Suprapubic skin (tissue), 4 donors: ENCODE data around the gene ADD2. TPM values are rescaled to one million over a fixed set of nuclear protein-coding genes. Genes with fewer than 3 reads are reported as not detected.

Experiments used
- DNase-seq, 2 donors: peaks; one replicate each; pipeline ENCODE4 v3.0.0-alpha.2; 2019; ENCODE audit warnings: low spot score in 2 of 2
- H3K27ac ChIP-seq: fragments of 200-600 bp; sonication (generic); one replicate; pipeline ENCODE4 v1.5.1; 2019
- H3K27me3 ChIP-seq: fragments of 200-600 bp; sonication (generic); one replicate; pipeline ENCODE4 v1.5.1; 2019
- H3K36me3 ChIP-seq: fragments of 200-600 bp; sonication (generic); one replicate; pipeline ENCODE4 v1.5.1; 2019
- H3K4me1 ChIP-seq: fragments of 200-600 bp; sonication (generic); one replicate; pipeline ENCODE4 v1.5.1; 2019
- H3K4me3 ChIP-seq: fragments of 200-600 bp; sonication (generic); one replicate; pipeline ENCODE4 v1.5.1; 2019; ENCODE audit warnings: mild to moderate bottlenecking
- H3K9me3 ChIP-seq: fragments of 200-600 bp; sonication (generic); one replicate; pipeline ENCODE4 v1.5.1; 2019
- EP300 ChIP-seq: sonication (generic); formaldehyde crosslinking; IDR thresholded peaks from one replicate; pipeline ENCODE4 v1.6.1; 2017; ENCODE audit warnings: antibody characterized with exemption
- POLR2A ChIP-seq, 2 donors: fragments of 450-650 bp; IDR thresholded peaks; one replicate each; pipeline ENCODE4 v1.6.1; 2017; ENCODE audit warnings: antibody characterized with exemption in 2 of 2, mild to moderate bottlenecking in 2 of 2, moderate library complexity in 2 of 2
- POLR2AphosphoS5 ChIP-seq, 3 donors: sonication (generic); formaldehyde crosslinking; IDR thresholded peaks; one replicate each; pipeline ENCODE4 v1.6.1; 2017; ENCODE audit warnings: antibody characterized with exemption in 3 of 3
- WGBS: methylation state at CpG from one replicate; pipeline ENCODE4 v1.1.5; 2018; 5-methylcytosine and 5-hydroxymethylcytosine counted together
- total RNA-seq, 4 donors: library from RNA; depleted of rRNA; stranded (reverse); fragments of >200 nt; gene quantifications; one replicate each; pipeline ENCODE4 v1.1.0, GENCODE V29; 2016
- TF ChIP-seq, protein P1 (sequence below), 2 donors: fragments of 200-600 bp in 1 of 2; fragments of 450-650 bp in 1 of 2; sonication (generic) in 1 of 2; IDR thresholded peaks; one replicate each; pipeline ENCODE4 v1.5.1; 2016 to 2019; ENCODE audit warnings: antibody characterized with exemption in 2 of 2, mild to moderate bottlenecking in 1 of 2, moderate library complexity in 1 of 2

ADD2 gene
- total RNA-seq, 4 donors from 2014 or later: 1.4 to 2.3 (median 1.5) TPM

DNA sequence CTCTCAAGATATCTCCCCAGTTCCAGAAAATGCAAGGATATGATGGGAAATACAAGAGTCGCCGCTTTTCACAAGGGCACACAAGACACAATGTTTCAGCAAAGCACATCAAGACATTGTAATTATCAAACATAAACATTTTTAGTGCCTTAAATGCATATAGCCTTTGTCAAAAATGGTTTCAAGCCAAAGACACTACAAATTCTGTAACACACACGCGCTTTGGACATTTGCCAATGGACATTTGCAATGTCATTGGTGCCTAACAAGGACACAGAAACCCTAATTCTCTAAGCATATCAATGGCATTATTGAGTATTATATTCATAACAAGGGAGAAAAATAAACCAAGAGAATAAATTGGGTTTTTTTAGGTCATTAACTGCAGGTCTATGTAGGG lies 16.1 kb downstream of the ADD2 start:
- no peak for DNase-seq
- 72% methylated on average over 4 of the region's 4 CpGs for WGBS
- Histone ChIP-seq H3K4me3 (no peak overlapping the region), H3K36me3 (no peaks in the 10 kb centered on the region), H3K9me3 (no peaks in the 10 kb centered on the region), H3K27ac (no peak overlapping the region), H3K27me3 (peaks cover 41% of the 10 kb centered on the region), H3K4me1 (no peaks in the 10 kb centered on the region)
- TF ChIP-seq EP300: no peak
- TF ChIP-seq POLR2AphosphoS5 (IDR thresholded peaks at IDR 0.05): no peak
- TF ChIP-seq POLR2A (IDR thresholded peaks at IDR 0.05): no peak
- TF ChIP-seq, protein P1, sequence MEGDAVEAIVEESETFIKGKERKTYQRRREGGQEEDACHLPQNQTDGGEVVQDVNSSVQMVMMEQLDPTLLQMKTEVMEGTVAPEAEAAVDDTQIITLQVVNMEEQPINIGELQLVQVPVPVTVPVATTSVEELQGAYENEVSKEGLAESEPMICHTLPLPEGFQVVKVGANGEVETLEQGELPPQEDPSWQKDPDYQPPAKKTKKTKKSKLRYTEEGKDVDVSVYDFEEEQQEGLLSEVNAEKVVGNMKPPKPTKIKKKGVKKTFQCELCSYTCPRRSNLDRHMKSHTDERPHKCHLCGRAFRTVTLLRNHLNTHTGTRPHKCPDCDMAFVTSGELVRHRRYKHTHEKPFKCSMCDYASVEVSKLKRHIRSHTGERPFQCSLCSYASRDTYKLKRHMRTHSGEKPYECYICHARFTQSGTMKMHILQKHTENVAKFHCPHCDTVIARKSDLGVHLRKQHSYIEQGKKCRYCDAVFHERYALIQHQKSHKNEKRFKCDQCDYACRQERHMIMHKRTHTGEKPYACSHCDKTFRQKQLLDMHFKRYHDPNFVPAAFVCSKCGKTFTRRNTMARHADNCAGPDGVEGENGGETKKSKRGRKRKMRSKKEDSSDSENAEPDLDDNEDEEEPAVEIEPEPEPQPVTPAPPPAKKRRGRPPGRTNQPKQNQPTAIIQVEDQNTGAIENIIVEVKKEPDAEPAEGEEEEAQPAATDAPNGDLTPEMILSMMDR (IDR thresholded peaks at IDR 0.05): no peak

DNA sequence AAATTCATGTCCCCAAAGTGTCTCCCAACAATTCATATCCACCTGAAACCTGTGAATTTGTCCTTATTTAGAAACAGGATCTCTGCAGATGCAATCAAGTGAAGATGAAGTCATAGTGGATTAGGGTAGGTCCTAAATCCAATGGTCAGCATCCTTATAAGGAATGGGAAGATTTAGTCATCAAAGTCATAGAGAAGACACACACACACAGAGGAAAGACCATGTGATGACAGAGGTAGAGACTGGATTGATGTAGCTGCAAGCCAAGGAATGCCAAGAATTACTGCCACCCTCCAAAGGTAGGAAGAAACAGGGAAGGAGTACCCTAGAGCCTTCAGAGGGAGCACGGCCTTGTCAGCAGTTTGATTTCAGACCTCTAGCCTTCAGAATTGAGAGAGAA lies 17.7 kb downstream of the ADD2 start:
- Histone ChIP-seq H3K4me3 (no peak overlapping the region), H3K36me3 (no peaks in the 10 kb centered on the region), H3K4me1 (no peaks in the 10 kb centered on the region), H3K27ac (no peak overlapping the region), H3K27me3 (peaks cover 35% of the 10 kb centered on the region), H3K9me3 (no peaks in the 10 kb centered on the region)
- WGBS: 73% methylated on average over 1 of the region's 1 CpG
- no peak for TF ChIP-seq EP300
- TF ChIP-seq POLR2AphosphoS5 (IDR thresholded peaks at IDR 0.05): no peak
- no peak for TF ChIP-seq POLR2A (IDR thresholded peaks at IDR 0.05)
- TF ChIP-seq, protein P1 (IDR thresholded peaks at IDR 0.05): no peak
- no peak for DNase-seq

DNA sequence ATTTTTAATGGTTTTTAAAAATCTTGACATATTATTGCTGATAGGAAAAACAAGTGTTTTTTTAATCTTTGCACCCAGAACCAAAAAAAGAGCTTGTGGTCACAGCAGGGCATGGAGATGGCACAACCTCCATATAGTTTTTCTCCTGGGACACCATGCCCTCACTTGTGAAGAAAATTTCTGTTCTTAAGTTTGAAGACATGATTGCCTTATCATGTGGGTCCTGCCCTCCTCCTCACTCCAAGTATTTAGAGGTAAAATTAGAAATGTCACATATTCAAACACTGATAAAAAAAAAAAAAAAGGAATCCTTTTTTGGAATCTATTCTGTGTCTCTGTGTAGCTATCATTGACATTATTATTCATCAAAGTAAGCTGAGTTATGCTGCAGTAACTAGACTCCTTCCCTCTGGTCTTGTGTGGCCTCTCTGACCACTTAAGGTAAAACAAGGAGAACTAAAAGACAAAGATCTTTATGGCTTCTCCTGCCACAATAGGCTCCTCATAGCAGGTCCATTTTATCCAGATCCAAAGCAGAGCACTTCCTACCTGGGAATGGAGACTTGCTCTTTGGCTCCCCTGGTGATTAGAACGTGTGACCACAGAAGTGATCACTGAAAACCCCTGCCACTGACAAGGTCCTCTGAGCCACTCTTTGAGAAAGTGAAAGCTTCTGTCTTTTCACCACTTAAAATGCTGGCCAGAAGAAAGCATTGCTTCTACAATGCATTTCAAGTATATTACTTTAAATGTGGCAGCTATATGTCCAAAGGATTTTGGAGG lies 19.8 kb downstream of the ADD2 start:
- no peak overlapping the region for H3K4me3 ChIP-seq
- peaks cover 19% of the 10 kb centered on the region for H3K27me3 ChIP-seq
- TF ChIP-seq POLR2A (IDR thresholded peaks at IDR 0.05) (no peak), POLR2AphosphoS5 (IDR thresholded peaks at IDR 0.05) (no peak), EP300 (no peak)
- TF ChIP-seq, protein P1 (IDR thresholded peaks at IDR 0.05): no peak
- no peaks in the 10 kb centered on the region for H3K9me3 ChIP-seq
- no peak for DNase-seq
- H3K27ac ChIP-seq: no peak overlapping the region
- H3K4me1 ChIP-seq: no peaks in the 10 kb centered on the region
- WGBS: 18% methylated on average over 1 of the region's 1 CpG
- no peaks in the 10 kb centered on the region for H3K36me3 ChIP-seq

DNA sequence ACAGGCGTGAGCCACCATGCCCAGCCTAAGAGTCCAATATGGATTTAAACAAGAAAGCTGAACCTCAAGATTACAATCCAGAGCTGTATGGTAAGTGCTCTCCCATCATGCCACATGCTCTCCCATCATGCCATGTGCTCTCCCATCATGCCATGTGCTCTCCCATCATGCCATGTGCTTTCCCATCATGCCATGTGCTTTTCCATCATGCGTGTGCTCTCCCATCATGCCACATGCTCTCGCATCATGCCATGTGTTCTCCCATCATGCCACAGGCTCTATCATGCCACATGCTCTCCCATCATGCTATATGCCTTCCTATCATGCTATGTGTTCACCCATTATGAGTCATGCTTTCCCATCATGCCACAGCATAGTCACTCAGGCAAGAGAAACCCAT lies 20.7 kb downstream of the ADD2 start:
- Histone ChIP-seq H3K27me3 (peaks cover 15% of the 10 kb centered on the region), H3K36me3 (no peaks in the 10 kb centered on the region), H3K4me1 (no peaks in the 10 kb centered on the region), H3K9me3 (no peaks in the 10 kb centered on the region), H3K4me3 (no peak overlapping the region), H3K27ac (no peak overlapping the region)
- DNase-seq: no peak
- TF ChIP-seq, protein P1 (IDR thresholded peaks at IDR 0.05): no peak
- TF ChIP-seq POLR2A (IDR thresholded peaks at IDR 0.05) (no peak), POLR2AphosphoS5 (IDR thresholded peaks at IDR 0.05) (no peak), EP300 (no peak)
- 96% methylated on average over 3 of the region's 3 CpGs for WGBS

DNA sequence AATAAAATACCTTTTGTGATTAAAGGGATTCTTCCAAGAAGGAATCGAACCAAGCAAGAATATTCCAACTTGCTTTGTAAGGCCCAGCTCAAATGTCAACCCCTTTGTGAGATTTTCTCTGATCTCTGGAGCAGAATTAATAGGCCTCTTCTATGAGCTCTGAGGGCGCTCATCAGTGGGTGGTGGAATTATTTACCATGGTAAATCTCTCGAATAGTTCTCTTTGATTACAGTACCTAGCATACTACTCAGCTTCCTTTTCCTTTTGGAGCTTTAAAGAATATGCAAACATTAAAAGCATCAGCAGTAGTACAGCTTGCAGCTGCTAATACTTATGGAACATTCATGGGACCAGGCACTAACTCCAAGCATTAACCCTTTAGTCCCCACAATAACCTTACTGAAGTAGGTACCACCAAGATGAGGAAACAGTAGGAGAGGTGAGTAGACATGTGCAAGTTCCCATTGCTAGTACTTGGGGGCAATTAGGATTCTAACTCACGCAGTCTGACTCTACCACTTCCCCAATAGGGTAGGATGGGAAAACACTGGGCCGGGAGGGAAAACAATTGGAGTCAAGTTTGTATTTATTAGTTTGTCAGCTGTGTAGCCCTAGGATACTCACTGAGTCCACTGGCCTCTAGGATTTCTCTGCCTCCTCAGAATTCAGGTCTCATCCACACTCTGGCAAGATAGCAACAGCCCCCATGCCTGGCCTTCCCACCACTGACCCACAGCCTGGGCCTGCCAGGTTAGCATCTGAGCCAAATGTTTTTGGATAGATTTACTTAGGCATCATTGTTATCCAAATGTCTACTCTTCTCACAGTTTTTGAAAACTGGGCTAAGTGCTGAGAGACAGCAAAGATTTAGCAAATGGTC lies 21.7 kb downstream of the ADD2 start:
- Histone ChIP-seq H3K27ac (no peak overlapping the region), H3K36me3 (no peaks in the 10 kb centered on the region), H3K4me3 (no peak overlapping the region), H3K9me3 (no peaks in the 10 kb centered on the region), H3K27me3 (peaks cover 15% of the 10 kb centered on the region), H3K4me1 (no peaks in the 10 kb centered on the region)
- DNase-seq: no peak
- TF ChIP-seq EP300 (no peak), POLR2A (IDR thresholded peaks at IDR 0.05) (no peak), POLR2AphosphoS5 (IDR thresholded peaks at IDR 0.05) (no peak)
- TF ChIP-seq, protein P1 (IDR thresholded peaks at IDR 0.05): no peak
- 61% methylated on average over 5 of the region's 5 CpGs for WGBS
